Prostate gland (tissue), 2 donors: ENCODE results near the gene GALM.

ENCODE experiments used
- POLR2A ChIP-seq: fragments of 450-650 bp; IDR thresholded peaks from one replicate; pipeline ENCODE4 v1.6.1; 2016; ENCODE audit warnings: antibody characterized with exemption, mild to moderate bottlenecking
- TF ChIP-seq, protein P1 (sequence below), 4 experiments: fragments of 200-600 bp in 2 of 4; fragments of 450-650 bp in 2 of 4; sonication (generic) in 2 of 4; IDR thresholded peaks; 1 replicate in 3 of 4; 2 replicates in 1 of 4; pipeline ENCODE4 v1.5.1; 2016 to 2019; ENCODE audit warnings: antibody characterized with exemption in 4 of 4, mild to moderate bottlenecking in 2 of 4, moderate library complexity in 2 of 4

DNA sequence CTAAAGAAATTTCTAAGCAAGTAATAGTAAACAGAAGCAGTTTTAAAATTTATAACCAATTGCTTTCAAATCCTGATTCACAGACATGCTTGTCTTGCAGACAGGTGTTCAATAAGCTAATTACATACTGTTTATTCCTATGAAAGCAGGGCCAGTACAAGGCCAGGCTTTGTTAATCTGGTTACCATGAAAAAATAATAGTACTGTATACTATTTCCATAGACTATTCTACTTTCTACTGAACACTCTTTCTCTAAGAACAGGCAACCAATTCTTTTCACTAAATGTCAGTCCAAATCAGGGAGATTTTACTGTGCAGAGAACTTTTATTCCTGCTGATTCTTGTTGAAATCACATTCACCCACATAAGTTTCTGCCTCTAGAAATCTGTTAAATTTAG lies 88.1 kb downstream of the GALM start:
- TF ChIP-seq POLR2A: no peak
- TF ChIP-seq, protein P1, sequence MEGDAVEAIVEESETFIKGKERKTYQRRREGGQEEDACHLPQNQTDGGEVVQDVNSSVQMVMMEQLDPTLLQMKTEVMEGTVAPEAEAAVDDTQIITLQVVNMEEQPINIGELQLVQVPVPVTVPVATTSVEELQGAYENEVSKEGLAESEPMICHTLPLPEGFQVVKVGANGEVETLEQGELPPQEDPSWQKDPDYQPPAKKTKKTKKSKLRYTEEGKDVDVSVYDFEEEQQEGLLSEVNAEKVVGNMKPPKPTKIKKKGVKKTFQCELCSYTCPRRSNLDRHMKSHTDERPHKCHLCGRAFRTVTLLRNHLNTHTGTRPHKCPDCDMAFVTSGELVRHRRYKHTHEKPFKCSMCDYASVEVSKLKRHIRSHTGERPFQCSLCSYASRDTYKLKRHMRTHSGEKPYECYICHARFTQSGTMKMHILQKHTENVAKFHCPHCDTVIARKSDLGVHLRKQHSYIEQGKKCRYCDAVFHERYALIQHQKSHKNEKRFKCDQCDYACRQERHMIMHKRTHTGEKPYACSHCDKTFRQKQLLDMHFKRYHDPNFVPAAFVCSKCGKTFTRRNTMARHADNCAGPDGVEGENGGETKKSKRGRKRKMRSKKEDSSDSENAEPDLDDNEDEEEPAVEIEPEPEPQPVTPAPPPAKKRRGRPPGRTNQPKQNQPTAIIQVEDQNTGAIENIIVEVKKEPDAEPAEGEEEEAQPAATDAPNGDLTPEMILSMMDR (IDR thresholded peaks at IDR 0.05): no peak
